OCI-LY1 (cell line): ENCODE data around the gene PHKA1.

Experiments
- CTCF ChIP-seq: fragments of 200-600 bp; sonication (generic), shearing (Covaris generic); IDR thresholded peaks from 2 replicates; pipeline ENCODE4 v1.5.1; 2017; ENCODE audit warnings: mild to moderate bottlenecking, antibody characterized with exemption, low read length, moderate library complexity, mixed read lengths
- EZH2 ChIP-seq: fragments of 200-600 bp; sonication (generic), shearing (Covaris generic); IDR thresholded peaks from 2 replicates; pipeline ENCODE4 v1.8.0; 2017; ENCODE audit warnings: borderline replicate concordance, mixed run types, mild to moderate bottlenecking, antibody characterized with exemption, low read length, moderate library complexity, mixed read lengths

GRCh38 chrX:72568406-72569092, 145.6 kb downstream of the PHKA1 start:
- TF ChIP-seq CTCF (no peak), EZH2 (no peak)
